ENCODE results near the gene MFRP. TPM values are rescaled to one million over a fixed set of nuclear protein-coding genes. Genes with fewer than 3 reads are reported as not detected.

Gene MFRP
- total RNA-seq, 2 donors from 2014 or later, result 0.27 TPM; not detected in 1

GRCh38 chr11:119347242-119347641, 737 bp upstream of the MFRP start:
- no peak for TF ChIP-seq CTCF (IDR thresholded peaks at IDR 0.05)
- no peak overlapping the region for H3K27ac ChIP-seq
- DNase-seq (ENCODE audit: low spot score), result no peak
- no peaks in the 10 kb centered on the region for H3K4me1 ChIP-seq (ENCODE audit: control insufficient read depth in 1 of 2, low read depth in 2 of 2)
- H3K9me3 ChIP-seq, result no peaks in the 10 kb centered on the region
- ATAC-seq (ENCODE audit: insufficient number of reproducible peaks, low FRiP score, low read depth), result no peak
- H3K4me3 ChIP-seq, result no peak overlapping the region
- H3K27me3 ChIP-seq (replicated peaks; ENCODE audit: insufficient read depth), result no peaks in the 10 kb centered on the region
- no peaks in the 10 kb centered on the region for H3K36me3 ChIP-seq

- no peak for TF ChIP-seq CTCF (IDR thresholded peaks at IDR 0.05)
- no peak for ATAC-seq (ENCODE audit: insufficient number of reproducible peaks, low FRiP score, low read depth)
- Histone ChIP-seq H3K4me3 (no peak overlapping the region), H3K4me1 (ENCODE audit: control insufficient read depth in 1 of 2, low read depth in 2 of 2) (peaks cover 4 to 9% of the 10 kb centered on the region in 2 donors), H3K9me3 (no peaks in the 10 kb centered on the region), H3K27ac (no peak overlapping the region), H3K27me3 (replicated peaks; ENCODE audit: insufficient read depth) (no peaks in the 10 kb centered on the region), H3K36me3 (no peaks in the 10 kb centered on the region)
- DNase-seq (ENCODE audit: low spot score), result no peak
These were observed 820 bp downstream of the MFRP start for GRCh38 chr11:119345685-119346084.

GRCh38 chr11:119344291-119345010, 2.1 kb downstream of the MFRP start:
- no peaks in the 10 kb centered on the region for H3K36me3 ChIP-seq
- H3K27ac ChIP-seq, result no peak overlapping the region
- peaks cover 4 to 17% of the 10 kb centered on the region in 2 donors for H3K4me1 ChIP-seq (ENCODE audit: control insufficient read depth in 1 of 2, low read depth in 2 of 2)
- no peak for TF ChIP-seq CTCF (IDR thresholded peaks at IDR 0.05)
- no peak for DNase-seq (ENCODE audit: low spot score)
- H3K4me3 ChIP-seq, result no peak overlapping the region
- no peaks in the 10 kb centered on the region for H3K9me3 ChIP-seq
- ATAC-seq (ENCODE audit: insufficient number of reproducible peaks, low FRiP score, low read depth), result no peak
- H3K27me3 ChIP-seq (replicated peaks; ENCODE audit: insufficient read depth), result no peaks in the 10 kb centered on the region

- TF ChIP-seq CTCF (IDR thresholded peaks at IDR 0.05), result no peak
- no peak overlapping the region for H3K4me3 ChIP-seq
- H3K27ac ChIP-seq, result no peak overlapping the region
- no peaks in the 10 kb centered on the region for H3K9me3 ChIP-seq
- DNase-seq (ENCODE audit: low spot score) (no peak), ATAC-seq (ENCODE audit: insufficient number of reproducible peaks, low FRiP score, low read depth) (no peak)
- H3K36me3 ChIP-seq, result no peaks in the 10 kb centered on the region
- H3K4me1 ChIP-seq (ENCODE audit: control insufficient read depth in 1 of 2, low read depth in 2 of 2), result peaks cover 11 to 24% of the 10 kb centered on the region in 2 donors
- no peaks in the 10 kb centered on the region for H3K27me3 ChIP-seq (replicated peaks; ENCODE audit: insufficient read depth)
These were observed 2.8 kb downstream of the MFRP start for GRCh38 chr11:119343726-119344125.

- peaks cover 12 to 36% of the 10 kb centered on the region in 2 donors for H3K4me1 ChIP-seq (ENCODE audit: control insufficient read depth in 1 of 2, low read depth in 2 of 2)
- H3K4me3 ChIP-seq, result no peak overlapping the region
- no peaks in the 10 kb centered on the region for H3K9me3 ChIP-seq
- no peak for DNase-seq (ENCODE audit: low spot score)
- no peak overlapping the region for H3K27ac ChIP-seq
- no peak for ATAC-seq (ENCODE audit: insufficient number of reproducible peaks, low FRiP score, low read depth)
- H3K36me3 ChIP-seq, result no peaks in the 10 kb centered on the region
- no peak for TF ChIP-seq CTCF (IDR thresholded peaks at IDR 0.05)
- H3K27me3 ChIP-seq (replicated peaks; ENCODE audit: insufficient read depth), result no peaks in the 10 kb centered on the region
These were observed 4.0 kb downstream of the MFRP start for GRCh38 chr11:119342362-119343130.
